Measurements from ENCODE around the gene ADIPOR2.

DNA sequence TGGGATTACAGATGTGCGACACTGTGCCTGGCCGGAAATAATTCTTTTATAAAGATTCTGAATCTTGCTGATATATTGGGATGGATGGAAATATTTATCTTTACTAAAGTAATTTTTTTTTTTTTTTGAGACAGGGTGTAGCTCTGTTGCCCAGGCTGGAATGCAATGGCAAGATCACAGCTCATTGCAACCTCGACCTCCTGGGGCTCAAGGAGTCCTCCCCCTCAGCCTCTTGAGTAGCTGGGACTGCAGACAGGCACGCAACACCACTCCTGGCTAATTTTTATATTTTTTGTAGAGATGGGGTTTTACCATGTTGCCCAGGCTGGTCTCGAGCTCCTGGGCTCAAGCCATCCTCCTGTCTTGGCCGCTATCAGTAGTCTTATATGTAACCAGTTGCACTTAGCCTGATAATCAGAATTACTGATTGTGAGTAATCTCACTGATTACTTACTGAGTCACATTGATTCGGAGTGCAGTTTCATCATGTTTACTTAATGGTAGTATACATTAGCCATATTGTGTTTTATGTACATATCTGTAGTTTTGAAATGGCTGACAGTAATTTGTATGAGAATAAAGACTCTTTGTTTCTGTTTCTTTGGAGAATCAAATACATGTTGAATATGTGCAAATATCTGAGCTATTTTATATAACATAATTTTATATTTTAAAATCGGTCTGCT is 79.1 kb downstream of the ADIPOR2 start:
- TF ChIP-seq, protein P1, sequence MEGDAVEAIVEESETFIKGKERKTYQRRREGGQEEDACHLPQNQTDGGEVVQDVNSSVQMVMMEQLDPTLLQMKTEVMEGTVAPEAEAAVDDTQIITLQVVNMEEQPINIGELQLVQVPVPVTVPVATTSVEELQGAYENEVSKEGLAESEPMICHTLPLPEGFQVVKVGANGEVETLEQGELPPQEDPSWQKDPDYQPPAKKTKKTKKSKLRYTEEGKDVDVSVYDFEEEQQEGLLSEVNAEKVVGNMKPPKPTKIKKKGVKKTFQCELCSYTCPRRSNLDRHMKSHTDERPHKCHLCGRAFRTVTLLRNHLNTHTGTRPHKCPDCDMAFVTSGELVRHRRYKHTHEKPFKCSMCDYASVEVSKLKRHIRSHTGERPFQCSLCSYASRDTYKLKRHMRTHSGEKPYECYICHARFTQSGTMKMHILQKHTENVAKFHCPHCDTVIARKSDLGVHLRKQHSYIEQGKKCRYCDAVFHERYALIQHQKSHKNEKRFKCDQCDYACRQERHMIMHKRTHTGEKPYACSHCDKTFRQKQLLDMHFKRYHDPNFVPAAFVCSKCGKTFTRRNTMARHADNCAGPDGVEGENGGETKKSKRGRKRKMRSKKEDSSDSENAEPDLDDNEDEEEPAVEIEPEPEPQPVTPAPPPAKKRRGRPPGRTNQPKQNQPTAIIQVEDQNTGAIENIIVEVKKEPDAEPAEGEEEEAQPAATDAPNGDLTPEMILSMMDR (IDR thresholded peaks at IDR 0.05; ENCODE audit: low read depth, low read length, missing input control) = no peak
- no peak for TF ChIP-seq EGR1 (IDR thresholded peaks at IDR 0.05; ENCODE audit: low read depth in 2 of 2)
